ELR (cell line): Measurements from ENCODE around the gene SETD3.

Experiments
- DNase-seq: peaks from one replicate; pipeline ENCODE4 v3.0.0-alpha.2; 2015; ENCODE audit warnings: low read depth

Gene SETD3

GRCh38 chr14:99516871-99517642 lies 36.4 kb upstream of the SETD3 start:
- no peak for DNase-seq

DNA sequence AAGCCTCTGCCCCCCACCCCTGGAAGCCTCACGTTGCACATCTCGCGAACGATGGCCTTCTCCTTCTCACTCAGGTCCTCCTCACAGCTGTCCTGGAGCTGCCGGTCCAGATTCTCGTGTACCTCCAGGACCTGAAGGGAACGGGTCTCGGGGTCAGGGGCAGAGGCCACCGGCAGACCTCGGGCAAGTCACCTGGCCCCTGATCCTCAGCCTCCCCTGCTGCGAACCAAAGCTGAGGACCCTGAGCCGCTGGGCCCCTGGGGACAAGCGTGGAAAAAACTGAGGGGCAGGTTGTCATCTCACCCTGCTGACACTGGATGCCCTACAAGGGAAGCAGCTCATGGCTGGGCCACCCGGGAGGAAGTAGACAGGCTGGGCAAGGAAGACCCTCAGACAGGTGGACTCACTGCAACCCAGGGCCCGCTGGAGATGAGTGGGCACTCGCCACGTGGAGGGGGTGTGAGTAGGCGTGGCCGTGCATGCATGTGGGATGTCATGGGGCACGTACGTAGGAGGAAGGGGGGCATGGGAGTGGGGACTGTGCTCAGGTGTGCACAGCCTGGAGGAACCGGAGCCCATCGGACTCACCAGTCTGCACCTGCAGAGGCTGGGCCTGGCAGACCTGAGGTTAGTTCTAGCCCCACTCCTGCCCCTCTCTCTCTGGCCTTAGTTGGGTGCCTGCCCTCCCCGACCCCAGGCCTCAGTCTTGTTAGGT lies 35.7 kb upstream of the SETD3 start:
- DNase-seq, result no peak

GRCh38 chr14:99515301-99516155 lies 34.9 kb upstream of the SETD3 start:
- no peak for DNase-seq

DNA sequence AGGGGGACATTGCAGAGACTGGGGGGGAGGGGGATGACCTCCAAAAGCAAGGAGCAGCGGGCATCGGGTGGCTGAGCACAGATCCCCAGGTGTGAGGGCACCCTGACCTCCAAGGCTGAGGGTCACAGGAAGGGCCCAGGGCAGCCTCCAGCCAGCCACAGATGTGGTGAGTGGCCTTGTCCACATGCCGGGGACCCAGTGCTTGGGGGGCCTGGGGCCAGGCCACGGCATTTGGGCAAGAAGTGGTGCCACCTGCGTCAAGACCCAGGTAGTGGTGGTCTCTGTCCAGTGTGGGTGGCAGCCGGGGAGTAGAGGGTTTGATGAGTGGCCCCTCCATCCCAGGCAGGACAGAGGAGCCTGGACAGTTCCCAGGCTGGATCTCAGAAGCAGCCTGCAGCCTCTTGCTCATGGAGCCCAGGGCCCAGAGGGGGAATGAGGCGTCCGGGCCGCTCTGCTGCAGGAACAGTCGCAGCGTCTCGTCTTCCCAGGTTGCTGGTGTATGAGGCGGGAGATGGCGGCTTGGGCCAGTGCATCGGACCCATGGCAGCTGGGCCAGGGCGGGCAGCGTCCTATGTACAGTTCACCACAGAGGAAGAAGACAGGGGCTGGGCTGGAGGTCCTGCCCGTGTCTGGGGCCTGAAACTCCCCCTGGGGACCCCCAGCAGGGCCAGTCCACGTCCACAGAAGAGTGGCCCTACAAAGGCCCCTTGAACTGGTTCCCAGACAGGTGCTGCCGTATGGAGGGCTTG lies 34.1 kb upstream of the SETD3 start:
- DNase-seq, result no peak

- no peak for DNase-seq
Observed at GRCh38 chr14:99513946-99514551, 33.4 kb upstream of the SETD3 start.

GRCh38 chr14:99513183-99513694 lies 32.6 kb upstream of the SETD3 start:
- no peak for DNase-seq

- no peak for DNase-seq
Observed at GRCh38 chr14:99512571-99513182, 32.0 kb upstream of the SETD3 start.

GRCh38 chr14:99512110-99512449 lies 31.4 kb upstream of the SETD3 start:
- no peak for DNase-seq

DNA sequence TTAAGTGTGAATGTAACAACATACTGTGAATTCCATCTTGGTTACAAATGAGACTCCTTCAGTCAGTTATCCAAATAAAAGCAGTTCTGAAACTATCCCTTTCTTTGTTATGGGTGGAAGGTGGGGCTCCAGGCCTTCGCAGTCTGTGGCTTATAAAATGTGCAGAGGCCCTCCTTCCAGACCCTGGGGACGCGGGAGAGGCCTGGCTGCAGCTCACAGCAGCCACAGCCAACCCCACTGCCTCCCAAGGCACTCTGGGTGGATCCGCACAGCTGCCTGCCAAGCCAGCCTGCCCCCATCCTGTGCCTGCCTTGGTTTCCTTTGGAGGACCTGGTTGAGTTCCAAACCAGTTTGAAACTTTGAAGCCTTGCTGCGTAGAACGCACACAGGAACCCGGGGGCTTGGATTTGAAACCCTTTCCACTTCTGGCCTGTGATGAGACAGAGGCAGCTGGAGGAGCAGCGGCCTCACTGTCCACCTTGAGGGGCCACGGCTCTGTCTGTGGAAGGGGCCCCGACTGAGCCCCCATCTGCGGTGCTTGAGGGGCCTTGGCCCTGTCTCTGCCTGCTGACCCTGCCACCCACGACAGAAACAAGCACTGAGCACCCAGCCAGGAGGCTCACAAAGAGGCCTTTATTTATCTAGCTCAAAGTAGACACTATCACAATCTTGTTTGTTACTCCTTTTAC lies 30.9 kb upstream of the SETD3 start:
- DNase-seq, result no peak

DNA sequence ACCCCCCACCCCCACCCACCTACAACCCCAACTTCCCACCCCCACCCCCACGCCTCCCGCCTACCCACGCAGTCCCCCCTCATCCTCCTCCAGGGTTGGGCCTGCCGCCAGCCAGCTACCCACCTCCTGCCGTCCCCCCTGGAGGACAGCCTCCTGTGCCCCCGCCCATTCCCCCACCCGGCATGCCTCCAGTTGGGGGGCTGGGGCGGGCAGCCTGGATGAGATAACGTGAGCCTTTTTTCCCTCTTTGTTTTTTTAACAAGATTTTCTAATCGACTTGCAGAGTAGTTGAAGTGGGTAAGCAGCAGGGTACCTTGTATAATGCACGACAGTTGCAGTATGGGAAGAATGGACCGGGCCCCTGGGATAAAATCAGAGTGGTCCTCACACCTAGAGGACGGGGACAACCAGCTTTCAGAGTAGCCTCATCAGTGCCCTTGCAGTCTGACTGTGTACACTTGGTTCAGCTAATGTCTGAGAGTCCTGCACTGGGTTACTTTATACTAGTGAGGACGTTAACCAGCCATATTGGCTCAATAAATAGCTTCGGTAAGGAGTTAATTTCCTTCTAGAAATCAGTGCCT lies 30.0 kb upstream of the SETD3 start:
- no peak for DNase-seq

- no peak for DNase-seq
Observed at GRCh38 chr14:99509871-99510555, 29.4 kb upstream of the SETD3 start.

- DNase-seq, result no peak
Observed at GRCh38 chr14:99508896-99509629, 28.4 kb upstream of the SETD3 start.

DNA sequence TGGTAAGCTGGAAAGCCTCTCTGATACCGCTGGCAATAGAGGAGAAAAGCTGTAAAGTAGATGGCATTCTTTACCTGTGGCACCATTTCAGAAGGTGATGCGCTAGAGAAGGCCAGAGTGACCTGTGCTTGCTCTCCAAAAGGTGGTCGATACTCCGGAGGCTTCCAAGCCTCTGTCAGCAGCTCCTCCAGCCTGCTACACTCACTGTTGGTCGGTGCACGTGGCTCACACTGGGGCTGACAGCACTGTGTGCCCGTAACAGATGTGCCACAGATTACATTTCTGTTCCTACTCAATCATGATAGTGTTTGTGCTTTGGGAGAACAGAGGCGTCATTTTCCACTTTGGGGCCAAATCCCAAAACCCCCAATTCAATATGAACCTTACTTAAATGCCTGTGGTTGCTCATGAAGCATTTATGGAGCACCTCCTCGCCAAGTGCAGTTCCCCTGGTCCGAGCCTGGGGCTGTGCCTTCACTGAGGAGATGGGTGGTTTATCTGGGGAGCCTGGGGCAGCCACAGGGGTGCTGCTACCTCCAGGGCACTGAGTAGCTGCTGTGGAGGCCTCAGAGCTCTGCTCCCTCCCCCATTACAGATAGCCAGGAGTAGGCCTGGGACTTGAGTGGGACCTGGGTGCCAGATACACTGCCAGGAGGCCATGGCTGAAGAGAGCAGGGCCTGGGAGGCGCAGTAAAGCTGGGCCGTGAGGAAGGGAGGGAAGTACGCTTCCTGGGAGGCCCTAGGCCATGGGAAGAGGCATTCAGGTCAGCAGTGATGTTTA lies 27.4 kb upstream of the SETD3 start:
- DNase-seq, result no peak

DNA sequence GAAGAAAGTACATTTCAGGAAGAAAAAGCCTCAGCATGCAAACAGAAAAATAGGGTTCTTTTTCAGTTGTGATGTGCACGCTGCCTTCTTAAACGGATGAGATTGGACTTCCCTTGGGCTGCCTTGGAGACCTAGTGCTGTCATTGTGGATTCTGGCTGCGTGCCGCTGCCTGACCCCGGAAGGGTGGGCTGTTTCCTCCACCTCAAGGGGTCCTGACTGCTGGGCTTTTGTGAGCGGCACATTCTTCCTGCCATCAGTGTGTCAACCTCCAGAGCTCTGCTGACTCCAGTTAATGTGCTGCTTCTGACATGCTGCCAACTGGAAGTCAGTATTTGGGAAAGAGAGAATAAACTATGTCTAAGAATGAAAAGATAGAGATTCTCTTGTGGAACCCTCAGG lies 25.6 kb upstream of the SETD3 start:
- no peak for DNase-seq

DNA sequence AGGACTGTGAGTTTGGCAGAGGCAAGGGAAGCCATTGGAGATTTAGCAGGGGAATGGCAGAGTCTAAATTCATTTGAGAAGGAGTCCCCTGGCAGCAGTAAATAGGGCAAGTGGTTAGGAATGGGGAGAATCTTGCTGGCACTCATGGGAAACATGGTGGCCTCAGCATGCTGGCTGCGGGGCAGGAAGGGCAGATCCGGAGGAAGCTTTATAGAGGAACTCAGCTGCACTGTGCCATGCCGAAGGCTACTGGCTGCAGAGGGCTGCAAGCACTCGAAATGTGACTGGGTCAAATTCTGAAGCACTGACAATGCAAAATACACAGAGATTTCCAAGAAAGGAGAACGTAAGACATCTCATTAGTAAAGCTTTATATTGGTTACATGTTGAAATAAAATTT lies 24.4 kb upstream of the SETD3 start:
- DNase-seq, result no peak

GRCh38 chr14:99503848-99504453 lies 23.3 kb upstream of the SETD3 start:
- no peak for DNase-seq

- no peak for DNase-seq
Observed at GRCh38 chr14:99502989-99503421, 22.3 kb upstream of the SETD3 start.
